ENCODE data around the gene RRP15. TPM values are rescaled to one million over a fixed set of nuclear protein-coding genes. Genes with fewer than 3 reads are reported as not detected.
"Not testable (repeated sequence)": the region's sequence is repeated elsewhere in the genome, so short reads cannot be mapped to it uniquely, and the experiment has no call there.

RRP15 gene
- polyA plus RNA-seq, 1 experiment = 7.9 TPM

- TF ChIP-seq CTCF (IDR thresholded peaks at IDR 0.05; ENCODE audit: low read depth, low read length) = no peak
- Histone ChIP-seq H3K27me3 (ENCODE audit: control insufficient read depth, insufficient read depth, low read length) (no peaks in the 10 kb centered on the region), H3K4me3 (ENCODE audit: low read depth, low read length) (no peak overlapping the region), H3K27ac (ENCODE audit: low read depth, low read length) (no peak overlapping the region), H3K9me3 (ENCODE audit: control insufficient read depth, insufficient read depth, low read length) (no peaks in the 10 kb centered on the region)
- DNase-seq (ENCODE audit: low read depth, low spot score) = no peak
- CTCF ChIA-PET = interaction anchor here (1.0 to 1.7 kb wide), 3 partner anchors 13 to 24 kb away, joined by 3 to 6 read pairs (median 6); no protein-coding TSS in a partner anchor
- POLR2A ChIA-PET = interaction anchor here (0.7 kb wide), 1 partner anchor 11 kb away, joined by 3 read pairs; no protein-coding TSS in a partner anchor
Observed at GRCh38 chr1:218317061-218317460, 32.0 kb downstream of the RRP15 start.

- H3K27ac ChIP-seq (ENCODE audit: low read depth, low read length); H3K27me3 ChIP-seq (ENCODE audit: control insufficient read depth, insufficient read depth, low read length); DNase-seq (ENCODE audit: low read depth, low spot score); H3K4me3 ChIP-seq (ENCODE audit: low read depth, low read length); POLR2A ChIA-PET: not testable (repeated sequence)
- CTCF ChIA-PET = interaction anchor here (1.4 to 3.0 kb wide), 2 partner anchors 9 to 20 kb away, joined by 4 to 20 read pairs; no protein-coding TSS in a partner anchor
- H3K9me3 ChIP-seq (ENCODE audit: control insufficient read depth, insufficient read depth, low read length) = peaks cover 10% of the 10 kb centered on the region; the same call in 1 of the 2 replicates
Observed at GRCh38 chr1:218320182-218320581, 35.1 kb downstream of the RRP15 start.

- POLR2A ChIA-PET = interaction anchor here (1.1 kb wide), 1 partner anchor 23 kb away, joined by 3 read pairs; the partner anchor contains the start of gene TGFB2
- Histone ChIP-seq H3K4me3 (ENCODE audit: low read depth, low read length) (no peak overlapping the region), H3K9me3 (ENCODE audit: control insufficient read depth, insufficient read depth, low read length) (peaks cover 10% of the 10 kb centered on the region; the same call in 1 of the 2 replicates), H3K27me3 (ENCODE audit: control insufficient read depth, insufficient read depth, low read length) (no peaks in the 10 kb centered on the region), H3K27ac (ENCODE audit: low read depth, low read length) (no peak overlapping the region)
- CTCF ChIA-PET = interaction anchor here (1.6 to 1.9 kb wide), 2 partner anchors 16 to 1243 kb away, joined by 5 to 7 read pairs; no protein-coding TSS in a partner anchor
- no peak for TF ChIP-seq CTCF (IDR thresholded peaks at IDR 0.05; ENCODE audit: low read depth, low read length)
- DNase-seq (ENCODE audit: low read depth, low spot score) = no peak
Observed at GRCh38 chr1:218322762-218323161, 37.7 kb downstream of the RRP15 start.

- Histone ChIP-seq H3K9me3 (ENCODE audit: control insufficient read depth, insufficient read depth, low read length) (peaks cover 10% of the 10 kb centered on the region; the same call in 1 of the 2 replicates), H3K27me3 (ENCODE audit: control insufficient read depth, insufficient read depth, low read length) (no peaks in the 10 kb centered on the region), H3K4me3 (ENCODE audit: low read depth, low read length) (no peak overlapping the region), H3K27ac (ENCODE audit: low read depth, low read length) (no peak overlapping the region)
- CTCF ChIA-PET = interaction anchor here (1.6 kb wide), 1 partner anchor 1243 kb away, joined by 5 read pairs; no protein-coding TSS in a partner anchor
- POLR2A ChIA-PET = no interaction called here
- TF ChIP-seq CTCF (IDR thresholded peaks at IDR 0.05; ENCODE audit: low read depth, low read length) = no peak
- no peak for DNase-seq (ENCODE audit: low read depth, low spot score)
Observed at GRCh38 chr1:218323568-218324225, 38.6 kb downstream of the RRP15 start.

- no peaks in the 10 kb centered on the region for H3K27me3 ChIP-seq (ENCODE audit: control insufficient read depth, insufficient read depth, low read length)
- H3K9me3 ChIP-seq (ENCODE audit: control insufficient read depth, insufficient read depth, low read length) = peaks cover 10% of the 10 kb centered on the region; the same call in 1 of the 2 replicates
- ChIA-PET CTCF (no interaction called here), POLR2A (no interaction called here)
- no peak overlapping the region for H3K27ac ChIP-seq (ENCODE audit: low read depth, low read length)
- DNase-seq (ENCODE audit: low read depth, low spot score) = no peak
- no peak for TF ChIP-seq CTCF (IDR thresholded peaks at IDR 0.05; ENCODE audit: low read depth, low read length)
- H3K4me3 ChIP-seq (ENCODE audit: low read depth, low read length) = no peak overlapping the region
Observed at GRCh38 chr1:218324226-218324580, 39.1 kb downstream of the RRP15 start.
